ENCODE measurements around the gene COL11A1. TPM values are rescaled to one million over a fixed set of nuclear protein-coding genes. Genes with fewer than 3 reads are reported as not detected.

Gene COL11A1
- total RNA-seq, 2 experiments from 2014 or later: 0.22 TPM; not detected in 1

DNA sequence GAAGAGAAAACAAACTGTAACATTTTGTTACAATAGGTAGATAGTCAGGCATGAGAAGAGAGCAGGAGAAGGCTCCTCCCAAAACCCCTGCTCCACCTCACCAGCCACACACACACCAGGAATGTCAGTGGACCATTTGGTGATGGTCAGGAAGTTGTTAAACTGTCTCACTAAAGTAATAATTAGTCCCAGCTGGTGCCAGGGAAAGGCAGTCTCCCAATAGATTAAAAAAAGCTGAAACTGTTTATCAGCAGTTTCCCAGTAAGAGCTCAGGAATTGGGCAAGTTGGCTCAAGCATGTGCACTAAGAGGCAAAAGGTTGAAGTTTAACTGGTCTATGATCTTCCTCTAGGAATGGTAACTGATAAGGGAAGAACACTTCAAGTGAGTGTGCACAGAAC is 249.6 kb downstream of the COL11A1 start:
- CTCF ChIA-PET (ENCODE audit: unreplicated experiment): no interaction called here
- Histone ChIP-seq H3K9me3 (ENCODE audit: low read length) (no peaks in the 10 kb centered on the region), H3K27ac (ENCODE audit: low read depth, low read length, poor library complexity, severe bottlenecking) (no peak overlapping the region), H4K20me1 (ENCODE audit: insufficient read depth, low read length) (no peaks in the 10 kb centered on the region), H3K36me3 (ENCODE audit: insufficient read depth, low read length) (no peaks in the 10 kb centered on the region), H3K4me2 (ENCODE audit: low read length) (no peak overlapping the region), H3K4me1 (ENCODE audit: insufficient read depth, low read length, poor library complexity, severe bottlenecking) (no peaks in the 10 kb centered on the region), H2AFZ (ENCODE audit: low read length) (no peak overlapping the region), H3K79me2 (ENCODE audit: insufficient read depth, low read depth, low read length) (no peaks in the 10 kb centered on the region), H3K4me3 (ENCODE audit: low read depth, low read length, poor library complexity, severe bottlenecking) (no peak overlapping the region), H3K9me2 (ENCODE audit: insufficient read depth, low read length) (no peaks in the 10 kb centered on the region)
- no TSS peak for BruUV-seq (replicated peaks)
- DNase-seq (ENCODE audit: low spot score): no peak
- POLR2A ChIA-PET: no interaction called here
- intact Hi-C loops (cut with micrococcal nuclease; ENCODE audit: unreplicated experiment): no loop called here
- TF ChIP-seq, protein P1, sequence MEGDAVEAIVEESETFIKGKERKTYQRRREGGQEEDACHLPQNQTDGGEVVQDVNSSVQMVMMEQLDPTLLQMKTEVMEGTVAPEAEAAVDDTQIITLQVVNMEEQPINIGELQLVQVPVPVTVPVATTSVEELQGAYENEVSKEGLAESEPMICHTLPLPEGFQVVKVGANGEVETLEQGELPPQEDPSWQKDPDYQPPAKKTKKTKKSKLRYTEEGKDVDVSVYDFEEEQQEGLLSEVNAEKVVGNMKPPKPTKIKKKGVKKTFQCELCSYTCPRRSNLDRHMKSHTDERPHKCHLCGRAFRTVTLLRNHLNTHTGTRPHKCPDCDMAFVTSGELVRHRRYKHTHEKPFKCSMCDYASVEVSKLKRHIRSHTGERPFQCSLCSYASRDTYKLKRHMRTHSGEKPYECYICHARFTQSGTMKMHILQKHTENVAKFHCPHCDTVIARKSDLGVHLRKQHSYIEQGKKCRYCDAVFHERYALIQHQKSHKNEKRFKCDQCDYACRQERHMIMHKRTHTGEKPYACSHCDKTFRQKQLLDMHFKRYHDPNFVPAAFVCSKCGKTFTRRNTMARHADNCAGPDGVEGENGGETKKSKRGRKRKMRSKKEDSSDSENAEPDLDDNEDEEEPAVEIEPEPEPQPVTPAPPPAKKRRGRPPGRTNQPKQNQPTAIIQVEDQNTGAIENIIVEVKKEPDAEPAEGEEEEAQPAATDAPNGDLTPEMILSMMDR (conservative IDR thresholded peaks at IDR 0.05; ENCODE audit: low read length): no peak
- TF ChIP-seq EZH2phosphoT487 (IDR thresholded peaks at IDR 0.05; ENCODE audit: borderline replicate concordance, low read depth, low read length): no peak

DNA sequence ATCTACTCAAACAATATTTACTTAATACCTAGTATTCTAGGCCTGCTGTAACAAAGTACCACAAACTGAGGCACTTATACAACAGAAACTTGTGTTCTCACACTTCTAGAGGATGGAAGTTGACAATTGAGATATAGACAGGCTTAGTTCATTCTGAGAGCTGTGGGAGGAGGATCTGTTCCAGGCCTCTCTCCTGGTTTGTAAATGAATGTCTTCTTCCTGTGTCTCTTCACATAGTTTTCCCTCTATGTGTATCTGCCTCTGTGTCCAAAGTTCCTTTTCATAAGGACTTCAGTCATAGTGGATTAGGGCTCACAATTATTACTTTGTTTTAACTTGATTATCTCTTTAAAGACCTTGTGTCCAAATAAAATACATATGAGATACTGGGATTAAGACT is 251.1 kb downstream of the COL11A1 start:
- intact Hi-C loops (cut with micrococcal nuclease; ENCODE audit: unreplicated experiment): no loop called here
- Histone ChIP-seq H3K27ac (ENCODE audit: low read depth, low read length, poor library complexity, severe bottlenecking) (no peak overlapping the region), H3K4me2 (ENCODE audit: low read length) (no peak overlapping the region), H4K20me1 (ENCODE audit: insufficient read depth, low read length) (no peaks in the 10 kb centered on the region), H3K9me3 (ENCODE audit: low read length) (no peaks in the 10 kb centered on the region), H3K36me3 (ENCODE audit: insufficient read depth, low read length) (no peaks in the 10 kb centered on the region), H3K9me2 (ENCODE audit: insufficient read depth, low read length) (no peaks in the 10 kb centered on the region), H2AFZ (ENCODE audit: low read length) (no peak overlapping the region), H3K4me1 (ENCODE audit: insufficient read depth, low read length, poor library complexity, severe bottlenecking) (no peaks in the 10 kb centered on the region), H3K4me3 (ENCODE audit: low read depth, low read length, poor library complexity, severe bottlenecking) (no peak overlapping the region), H3K79me2 (ENCODE audit: insufficient read depth, low read depth, low read length) (no peaks in the 10 kb centered on the region)
- ChIA-PET POLR2A (no interaction called here), CTCF (ENCODE audit: unreplicated experiment) (no interaction called here)
- BruUV-seq (replicated peaks): no TSS peak
- no peak for TF ChIP-seq EZH2phosphoT487 (IDR thresholded peaks at IDR 0.05; ENCODE audit: borderline replicate concordance, low read depth, low read length)
- TF ChIP-seq, protein P1 (conservative IDR thresholded peaks at IDR 0.05; ENCODE audit: low read length): no peak
- DNase-seq (ENCODE audit: low spot score): no peak

DNA sequence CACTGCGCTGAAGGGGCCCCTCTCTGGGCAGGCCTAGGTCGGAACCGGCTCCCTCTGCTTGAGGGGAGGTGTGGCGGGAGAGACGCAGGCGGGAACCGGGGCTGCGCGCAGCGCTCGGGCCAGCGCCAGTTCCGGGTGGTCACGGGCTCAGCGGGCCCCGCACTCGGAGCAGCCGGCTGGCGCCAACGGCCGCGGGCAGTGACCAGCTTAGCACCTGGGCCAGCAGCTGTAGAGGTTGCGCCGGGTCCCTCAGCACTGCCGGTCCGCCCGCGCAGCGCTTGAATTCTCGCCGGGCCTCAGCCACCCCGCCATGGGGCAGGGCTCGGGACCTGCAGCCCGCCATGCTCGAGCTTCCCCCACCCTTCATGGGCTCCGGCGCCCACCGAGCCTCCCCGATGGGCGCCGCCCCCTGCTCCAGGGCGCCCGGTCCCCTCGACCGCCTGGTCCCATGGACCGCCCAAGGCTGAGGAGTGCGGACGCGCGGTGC is 254.6 kb downstream of the COL11A1 start:
- Histone ChIP-seq H2AFZ (ENCODE audit: low read length) (no peak overlapping the region), H3K9me2 (ENCODE audit: insufficient read depth, low read length) (no peaks in the 10 kb centered on the region), H3K4me2 (ENCODE audit: low read length) (no peak overlapping the region), H3K27ac (ENCODE audit: low read depth, low read length, poor library complexity, severe bottlenecking) (no peak overlapping the region), H3K9me3 (ENCODE audit: low read length) (no peaks in the 10 kb centered on the region), H3K4me1 (ENCODE audit: insufficient read depth, low read length, poor library complexity, severe bottlenecking) (no peaks in the 10 kb centered on the region), H3K79me2 (ENCODE audit: insufficient read depth, low read depth, low read length) (no peaks in the 10 kb centered on the region), H4K20me1 (ENCODE audit: insufficient read depth, low read length) (no peaks in the 10 kb centered on the region), H3K4me3 (ENCODE audit: low read depth, low read length, poor library complexity, severe bottlenecking) (no peak overlapping the region), H3K36me3 (ENCODE audit: insufficient read depth, low read length) (no peaks in the 10 kb centered on the region)
- no peak for DNase-seq (ENCODE audit: low spot score)
- TF ChIP-seq, protein P1 (conservative IDR thresholded peaks at IDR 0.05; ENCODE audit: low read length): no peak
- no peak for TF ChIP-seq EZH2phosphoT487 (IDR thresholded peaks at IDR 0.05; ENCODE audit: borderline replicate concordance, low read depth, low read length)
- ChIA-PET POLR2A (no interaction called here), CTCF (ENCODE audit: unreplicated experiment) (no interaction called here)
- intact Hi-C loops (cut with micrococcal nuclease; ENCODE audit: unreplicated experiment): no loop called here
- no TSS peak for BruUV-seq (replicated peaks)
